Measurements from ENCODE around the gene ACBD3. TPM values are rescaled to one million over a fixed set of nuclear protein-coding genes. Genes with fewer than 3 reads are reported as not detected.

The ACBD3 gene
- total and polyA plus RNA-seq, 2 of the 8 experiments (the other 6 are each of a cell fraction or from before 2014, with no cell fraction given): 8.4 to 29.4 TPM

DNA sequence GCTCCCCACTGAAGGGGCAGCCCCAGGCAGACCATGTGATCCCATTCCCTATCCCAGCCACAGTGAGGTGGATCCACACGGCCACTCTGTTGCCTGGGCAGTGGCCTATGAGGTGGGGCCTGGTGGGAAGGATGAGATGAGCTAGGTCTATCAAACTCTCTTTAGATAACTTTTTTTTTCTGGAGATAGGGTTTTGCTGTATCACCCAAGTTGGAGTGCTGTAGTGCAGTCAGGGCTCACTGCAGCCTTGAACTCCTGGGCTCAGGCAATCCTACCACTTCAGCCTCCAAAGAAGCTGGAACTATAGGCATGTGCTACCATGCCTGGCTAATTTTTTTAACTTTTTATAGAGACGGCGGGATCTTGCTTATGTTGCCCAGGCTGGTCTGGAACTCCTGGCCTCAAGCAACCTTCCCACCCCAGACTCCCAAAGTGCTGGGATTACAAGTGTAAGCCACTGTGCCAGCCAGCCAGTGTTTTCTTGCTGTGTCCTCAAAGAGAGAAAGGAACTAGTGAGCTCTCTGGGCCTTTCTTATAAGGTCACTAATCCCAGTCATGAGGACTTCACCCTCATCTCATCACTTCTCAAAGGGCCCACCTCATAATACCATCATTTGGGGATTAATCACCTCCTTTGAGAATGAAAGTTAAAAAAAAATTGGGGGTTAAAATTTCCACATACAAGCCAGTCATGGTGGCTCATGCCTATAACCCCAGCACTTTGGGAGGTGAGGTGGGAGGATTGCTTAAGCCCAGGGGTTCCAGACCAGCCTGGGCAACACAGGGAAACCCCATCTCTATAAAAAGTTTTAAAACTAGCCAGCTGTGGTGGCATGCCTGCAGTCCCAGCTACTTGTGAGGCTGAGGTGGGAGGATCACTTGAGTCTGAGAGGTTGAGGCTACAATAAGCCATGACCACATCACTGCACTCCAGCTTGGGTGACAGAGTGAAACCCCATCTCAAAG lies 87.4 kb downstream of the ACBD3 start:
- Histone ChIP-seq H3K23ac (ENCODE audit: insufficient read length) (no peak overlapping the region), H2AK5ac (ENCODE audit: low read depth, low read length) (no peak overlapping the region), H4K91ac (replicated peaks; ENCODE audit: insufficient read length, low read length) (no peak overlapping the region), H2BK20ac (ENCODE audit: low read length) (no peak overlapping the region), H3K9ac (replicated peaks in 1 of 4; ENCODE audit: extremely low read depth in 1 of 4, low read depth in 3 of 4, low read length in 3 of 4) (no peak overlapping the region), H3K56ac (replicated peaks; ENCODE audit: insufficient read length, low read depth, low read length) (no peak overlapping the region), H3K4me1 (replicated peaks in 1 of 4; ENCODE audit: control insufficient read depth in 3 of 4, insufficient read depth in 4 of 4, low read length in 3 of 4) (peaks cover 2 to 7% (median 4%) of the 10 kb centered on the region in 4 experiments; a peak in 4 of 7 replicates), H4K5ac (ENCODE audit: insufficient read length, low read depth, low read length) (no peak overlapping the region), H3K9me3 (ENCODE audit: insufficient read depth in 2 of 2, low read depth in 1 of 2, low read length in 1 of 2) (no peaks in the 10 kb centered on the region), H3K79me1 (ENCODE audit: low read depth, low read length) (no peaks in the 10 kb centered on the region), H3K4me3 (ENCODE audit: extremely low read depth in 1 of 4, insufficient read depth in 2 of 4, low read depth in 3 of 4, low read length in 4 of 4) (no peak overlapping the region), H3K23me2 (ENCODE audit: low read depth, low read length) (no peaks in the 10 kb centered on the region; the same call in 1 of the 2 replicates), H4K20me1 (replicated peaks in 1 of 2; ENCODE audit: control insufficient read depth in 1 of 2, insufficient read depth in 2 of 2, low read length in 2 of 2) (no peaks in the 10 kb centered on the region), H2BK12ac (ENCODE audit: low read depth, low read length) (0 out of 2 replicates have a peak overlapping the region, but pooled peaks have one; percentile 63), H3K27ac (ENCODE audit: low read depth, low read length) (no peak overlapping the region), H4K8ac (ENCODE audit: extremely low read depth, insufficient read depth, low read length) (no peak overlapping the region), H3K4ac (replicated peaks; ENCODE audit: insufficient read length, low read depth, low read length) (no peak overlapping the region), H3K79me2 (ENCODE audit: control insufficient read depth in 1 of 2, insufficient read depth in 2 of 2, low read length in 2 of 2) (no peaks in the 10 kb centered on the region), H3K27me3 (replicated peaks in 1 of 4; ENCODE audit: control insufficient read depth in 3 of 4, extremely low read depth in 1 of 4, insufficient read depth in 3 of 4, low read length in 3 of 4) (no peaks in the 10 kb centered on the region; a peak in 1 of 7 replicates), H3K14ac (ENCODE audit: insufficient read length) (no peak overlapping the region), H2BK5ac (ENCODE audit: low read depth, low read length) (no peak overlapping the region), H3K18ac (ENCODE audit: extremely low read depth, low read length) (no peak overlapping the region), H2BK15ac (ENCODE audit: low read length) (no peak overlapping the region), H2BK120ac (replicated peaks; ENCODE audit: low read depth, low read length) (no peak overlapping the region), H3K4me2 (ENCODE audit: insufficient read depth in 1 of 2, low read depth in 2 of 2, low read length in 2 of 2) (no peak overlapping the region; a peak in 1 of 4 replicates), H3K36me3 (ENCODE audit: control insufficient read depth in 2 of 4, insufficient read depth in 4 of 4, low read length in 3 of 4) (no peaks in the 10 kb centered on the region), H2AFZ (ENCODE audit: low read length) (peak overlapping the region; percentile 72; the same call in 1 of the 2 replicates)
- FAIRE-seq: no peak
- ChIA-PET POLR2A (ENCODE audit: partially characterized antibody) (interaction anchor here (0.7 to 2.7 kb wide), 10 partner anchors 10 to 52 kb away, joined by 3 to 11 read pairs (median 4); partner anchors contain the start of gene H3-3A), CTCF (ENCODE audit: partially characterized antibody) (interaction anchor here (0.7 to 3.6 kb wide), 7 partner anchors 9 to 343 kb away, joined by 3 to 14 read pairs (median 4); no protein-coding TSS in a partner anchor)
- DNase-seq (ENCODE audit: low read depth in 1 of 2, low spot score in 2 of 2): no peak
- 95% methylated on average over 3 of the region's 3 CpGs; no CpG with 5 or more reads in 1 of the 2 experiments for WGBS, 2 experiments (ENCODE audit: extremely low coverage in 1 of 2, insufficient coverage in 1 of 2, insufficient read length in 1 of 2, insufficient replicate concordance in 2 of 2, low coverage in 1 of 2, low lambda C conversion rate in 2 of 2, missing lambda C conversion rate in 1 of 2)
- TF ChIP-seq TAF7 (optimal IDR thresholded peaks at IDR 0.05; ENCODE audit: borderline replicate concordance, low read depth, low read length): no peak
- no peak for TF ChIP-seq TBP (IDR thresholded peaks at IDR 0.05; ENCODE audit: low read depth, low read length)
- TF ChIP-seq SRF (IDR thresholded peaks at IDR 0.05; ENCODE audit: low read depth, low read length): no peak
- TF ChIP-seq MAFK (IDR thresholded peaks at IDR 0.05; ENCODE audit: low read depth, low read length): no peak
- no peak for TF ChIP-seq RFX5 (IDR thresholded peaks at IDR 0.05; ENCODE audit: borderline replicate concordance, low read depth, low read length)
- no peak for TF ChIP-seq CTBP2 (IDR thresholded peaks at IDR 0.05; ENCODE audit: borderline replicate concordance, insufficient read depth, insufficient read length, low read length)
- no peak for TF ChIP-seq TEAD4 (IDR thresholded peaks at IDR 0.05; ENCODE audit: low read depth, low read length)
- TF ChIP-seq JUND (IDR thresholded peaks at IDR 0.05; ENCODE audit: low read length): no peak
- no peak for TF ChIP-seq SAP30 (IDR thresholded peaks at IDR 0.05; ENCODE audit: insufficient read depth, insufficient replicate concordance, low read length)
- no peak for TF ChIP-seq EP300 (IDR thresholded peaks at IDR 0.05; ENCODE audit: borderline replicate concordance in 1 of 2, low read depth in 2 of 2, low read length in 2 of 2)
- no peak for TF ChIP-seq YY1 (IDR thresholded peaks at IDR 0.05; ENCODE audit: low read depth, low read length)
